Measurements from ENCODE around the gene ASNSD1. TPM values are rescaled to one million over a fixed set of nuclear protein-coding genes. Genes with fewer than 3 reads are reported as not detected.
A peak's percentile ranks its signal among the peaks of the same experiment; 100 is the strongest.

ASNSD1 gene
- total and polyA plus RNA-seq, 2 of the 13 experiments (the other 11 are each of a cell fraction or from before 2014, with no cell fraction given), result 35.1 to 96.6 TPM

- no TSS peak for BruUV-seq (replicated peaks)
- H3K4me1 ChIP-seq (ENCODE audit: insufficient read depth, low read length), result no peaks in the 10 kb centered on the region
- no peak overlapping the region for H3K27ac ChIP-seq (ENCODE audit: extremely low read length, insufficient read depth, low read length)
- intact Hi-C loops (cut with micrococcal nuclease; ENCODE audit: unreplicated experiment) (no loop called here), in situ Hi-C loops (cut with HindIII; ENCODE audit: extremely low pct_ligation_motif_present, low pct_unique_long_range_greater_than_20kb) (no loop called here)
- no peaks in the 10 kb centered on the region for H3K9me3 ChIP-seq (ENCODE audit: low read length)
- ChIA-PET CTCF (ENCODE audit: low intra/inter-chr PET ratio, low total read pairs) (no interaction called here), POLR2A (no interaction called here)
- H3K27me3 ChIP-seq (ENCODE audit: control insufficient read depth in 1 of 2, insufficient read depth in 2 of 2, low read length in 2 of 2), result no peaks in the 10 kb centered on the region
- no peak overlapping the region for H3K4me2 ChIP-seq (ENCODE audit: low read depth, low read length)
- no peaks in the 10 kb centered on the region for H4K20me1 ChIP-seq (ENCODE audit: insufficient read depth, low read length)
- no peaks in the 10 kb centered on the region for H3K79me2 ChIP-seq (ENCODE audit: insufficient read depth, low read length)
- H3K36me3 ChIP-seq (replicated peaks in 1 of 2; ENCODE audit: control insufficient read depth in 1 of 2, insufficient read depth in 2 of 2, low read length in 2 of 2), result no peaks in the 10 kb centered on the region
- H3K4me3 ChIP-seq (replicated peaks in 1 of 3; ENCODE audit: insufficient read depth in 1 of 3, low read depth in 2 of 3, low read length in 3 of 3), result no peak overlapping the region
- no peak for DNase-seq (ENCODE audit: low spot score)
- no peak overlapping the region for H2AFZ ChIP-seq (ENCODE audit: low read length)
- no peak for ATAC-seq
- TF ChIP-seq MAFK (conservative IDR thresholded peaks at IDR 0.05 in 1 of 2, IDR thresholded peaks at IDR 0.05 in 1 of 2; ENCODE audit: low read length in 2 of 2) (peak; percentile 76 to 80), TFDP2 (CRISPR knock-in tag; IDR thresholded peaks at IDR 0.05) (no peak), MAFF (IDR thresholded peaks at IDR 0.05; ENCODE audit: low read depth, low read length) (peak; percentile 74)
- FAIRE-seq, result no peak
- H3K9ac ChIP-seq (ENCODE audit: insufficient read depth, low read depth, low read length), result no peak overlapping the region
Observed at GRCh38 chr2:189646521-189646920, 14.7 kb upstream of the ASNSD1 start.

GRCh38 chr2:189648846-189649509, 12.3 kb upstream of the ASNSD1 start:
- FAIRE-seq (no peak), DNase-seq (ENCODE audit: low spot score) (no peak), ATAC-seq (no peak)
- Histone ChIP-seq H3K36me3 (replicated peaks in 1 of 2; ENCODE audit: control insufficient read depth in 1 of 2, insufficient read depth in 2 of 2, low read length in 2 of 2) (no peaks in the 10 kb centered on the region), H3K27me3 (ENCODE audit: control insufficient read depth in 1 of 2, insufficient read depth in 2 of 2, low read length in 2 of 2) (no peaks in the 10 kb centered on the region), H3K27ac (ENCODE audit: extremely low read length, insufficient read depth, low read length) (no peak overlapping the region), H3K4me2 (ENCODE audit: low read depth, low read length) (no peak overlapping the region), H2AFZ (ENCODE audit: low read length) (no peak overlapping the region), H3K4me1 (ENCODE audit: insufficient read depth, low read length) (no peaks in the 10 kb centered on the region), H3K9me3 (ENCODE audit: low read length) (no peaks in the 10 kb centered on the region), H3K9ac (ENCODE audit: insufficient read depth, low read depth, low read length) (no peak overlapping the region), H3K4me3 (replicated peaks in 1 of 3; ENCODE audit: insufficient read depth in 1 of 3, low read depth in 2 of 3, low read length in 3 of 3) (no peak overlapping the region), H3K79me2 (ENCODE audit: insufficient read depth, low read length) (no peaks in the 10 kb centered on the region), H4K20me1 (ENCODE audit: insufficient read depth, low read length) (no peaks in the 10 kb centered on the region)
- intact Hi-C loops (cut with micrococcal nuclease; ENCODE audit: unreplicated experiment), result no loop called here
- no TSS peak for BruUV-seq (replicated peaks)
- WGBS (ENCODE audit: low lambda C conversion rate), result 0% methylated on average over 1 of the region's 1 CpG
- ChIA-PET POLR2A (no interaction called here), CTCF (ENCODE audit: low intra/inter-chr PET ratio, low total read pairs) (no interaction called here)
- in situ Hi-C loops (cut with HindIII; ENCODE audit: extremely low pct_ligation_motif_present, low pct_unique_long_range_greater_than_20kb), result no loop called here
- no peak for TF ChIP-seq NFAT5 (CRISPR knock-in tag; IDR thresholded peaks at IDR 0.05)
- no peak for TF ChIP-seq HOXA7 (CRISPR knock-in tag; IDR thresholded peaks at IDR 0.05)
- TF ChIP-seq ZNF784 (CRISPR knock-in tag; IDR thresholded peaks at IDR 0.05; ENCODE audit: borderline replicate concordance), result no peak
- TF ChIP-seq AHR (CRISPR knock-in tag; IDR thresholded peaks at IDR 0.05), result no peak
- no peak for TF ChIP-seq ZNF567 (CRISPR knock-in tag; IDR thresholded peaks at IDR 0.05; ENCODE audit: borderline replicate concordance)
- no peak for TF ChIP-seq ONECUT2 (CRISPR knock-in tag; IDR thresholded peaks at IDR 0.05)
- no peak for TF ChIP-seq DR1 (CRISPR knock-in tag; IDR thresholded peaks at IDR 0.05)
- TF ChIP-seq ZNF251 (CRISPR knock-in tag; IDR thresholded peaks at IDR 0.05), result no peak
- TF ChIP-seq HHEX (CRISPR knock-in tag; IDR thresholded peaks at IDR 0.05), result no peak

Data from HepG2 (cell line).